Esophagus muscularis mucosa (tissue), 3 donors: ENCODE results near the gene RTN3.

Source experiments
- POLR2AphosphoS5 ChIP-seq, 2 donors: sonication (generic); formaldehyde crosslinking; IDR thresholded peaks; one replicate each; pipeline ENCODE4 v1.6.1; 2017; ENCODE audit warnings: antibody characterized with exemption in 2 of 2
- TF ChIP-seq, protein P1 (sequence below), 3 experiments: fragments of 200-600 bp in 2 of 3; fragments of 450-650 bp in 1 of 3; sonication (generic) in 2 of 3; IDR thresholded peaks; one replicate each; pipeline ENCODE4 v1.5.1; 2017 to 2019; ENCODE audit warnings: antibody characterized with exemption in 3 of 3, mild to moderate bottlenecking in 2 of 3, moderate library complexity in 1 of 3

- no peak for TF ChIP-seq POLR2AphosphoS5 (IDR thresholded peaks at IDR 0.05)
- TF ChIP-seq, protein P1, sequence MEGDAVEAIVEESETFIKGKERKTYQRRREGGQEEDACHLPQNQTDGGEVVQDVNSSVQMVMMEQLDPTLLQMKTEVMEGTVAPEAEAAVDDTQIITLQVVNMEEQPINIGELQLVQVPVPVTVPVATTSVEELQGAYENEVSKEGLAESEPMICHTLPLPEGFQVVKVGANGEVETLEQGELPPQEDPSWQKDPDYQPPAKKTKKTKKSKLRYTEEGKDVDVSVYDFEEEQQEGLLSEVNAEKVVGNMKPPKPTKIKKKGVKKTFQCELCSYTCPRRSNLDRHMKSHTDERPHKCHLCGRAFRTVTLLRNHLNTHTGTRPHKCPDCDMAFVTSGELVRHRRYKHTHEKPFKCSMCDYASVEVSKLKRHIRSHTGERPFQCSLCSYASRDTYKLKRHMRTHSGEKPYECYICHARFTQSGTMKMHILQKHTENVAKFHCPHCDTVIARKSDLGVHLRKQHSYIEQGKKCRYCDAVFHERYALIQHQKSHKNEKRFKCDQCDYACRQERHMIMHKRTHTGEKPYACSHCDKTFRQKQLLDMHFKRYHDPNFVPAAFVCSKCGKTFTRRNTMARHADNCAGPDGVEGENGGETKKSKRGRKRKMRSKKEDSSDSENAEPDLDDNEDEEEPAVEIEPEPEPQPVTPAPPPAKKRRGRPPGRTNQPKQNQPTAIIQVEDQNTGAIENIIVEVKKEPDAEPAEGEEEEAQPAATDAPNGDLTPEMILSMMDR (IDR thresholded peaks at IDR 0.05), result no peak
Observed at GRCh38 chr11:63663809-63664208, 17.5 kb upstream of the RTN3 start.
